HG03280 (cell line): ENCODE measurements around the gene RTF2.
"Not testable (repeated sequence)": the region's sequence is repeated elsewhere in the genome, so short reads cannot be mapped to it uniquely, and the experiment has no call there.

Experiments used
- ATAC-seq: cut with Tn5 transposase; IDR thresholded peaks from one replicate; pipeline ENCODE4 v1.9.1; 2021; ENCODE audit warnings: mild to moderate bottlenecking, moderate library complexity; ENCODE audit not compliant: unreplicated experiment

Gene RTF2

DNA sequence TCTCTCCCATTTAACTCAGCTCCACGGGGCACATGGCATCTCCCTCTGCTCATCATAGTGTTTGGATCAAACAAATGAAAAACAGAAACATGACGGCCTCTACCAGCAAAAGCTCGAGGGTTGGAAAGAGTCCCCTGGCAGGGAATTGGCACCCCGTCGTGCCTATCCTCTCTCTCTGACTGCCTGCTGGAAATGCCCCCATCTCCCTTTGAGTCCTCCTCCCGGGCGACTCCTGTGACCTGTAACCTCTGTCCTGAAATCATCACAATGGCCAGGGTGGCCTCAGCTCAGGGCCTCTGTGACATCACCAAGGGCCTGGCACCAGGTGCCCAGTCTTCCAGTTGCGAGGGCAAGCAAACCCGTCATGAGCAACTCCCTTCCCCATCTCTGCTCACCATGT is 64.5 kb downstream of the RTF2 start, which contains the start of gene FAM209B:
FAM209B (plus strand) TSS at position 301 of the 400 bp plus-strand sequence; CDS start at position 397, 96 bp downstream.
- not testable (repeated sequence) for ATAC-seq

DNA sequence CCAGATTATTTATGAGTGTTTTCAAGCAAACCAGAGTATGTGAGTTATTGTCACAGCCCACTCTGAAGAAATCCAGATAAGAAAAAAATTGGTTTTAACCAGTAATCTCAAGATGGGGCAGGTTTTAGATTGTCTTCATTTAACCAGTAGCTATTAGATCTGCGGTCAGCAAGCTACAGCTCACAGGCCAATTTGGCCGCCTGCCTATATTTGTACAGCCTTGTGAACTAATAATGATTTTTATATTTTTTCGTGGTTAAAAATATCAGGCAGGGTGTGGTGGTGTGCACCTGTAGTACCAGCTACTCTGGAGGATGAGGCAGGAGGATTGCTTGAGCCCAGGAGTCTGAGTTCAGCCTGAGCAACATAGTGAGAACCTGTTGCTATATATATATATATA is 69.6 kb downstream of the RTF2 start:
- no peak for ATAC-seq

DNA sequence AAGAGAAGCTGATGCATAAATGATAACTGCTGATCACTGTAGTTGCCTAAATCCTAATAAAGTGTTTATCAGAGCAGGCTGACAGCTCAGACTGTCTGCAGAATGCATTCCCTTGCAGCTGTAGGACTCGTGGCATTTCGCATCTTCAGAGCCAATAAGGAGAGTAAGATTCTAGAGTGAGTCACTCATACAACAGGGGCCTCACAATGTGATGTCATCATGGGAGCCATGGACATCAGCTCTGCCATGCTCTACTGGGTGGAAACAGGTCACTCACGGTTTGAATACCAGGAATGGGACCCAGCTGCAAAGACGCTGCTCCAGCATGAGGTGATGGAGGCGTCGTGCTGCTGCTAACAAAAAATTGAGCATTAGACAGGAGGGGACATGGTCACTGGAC is 72.0 kb downstream of the RTF2 start:
- no peak for ATAC-seq

DNA sequence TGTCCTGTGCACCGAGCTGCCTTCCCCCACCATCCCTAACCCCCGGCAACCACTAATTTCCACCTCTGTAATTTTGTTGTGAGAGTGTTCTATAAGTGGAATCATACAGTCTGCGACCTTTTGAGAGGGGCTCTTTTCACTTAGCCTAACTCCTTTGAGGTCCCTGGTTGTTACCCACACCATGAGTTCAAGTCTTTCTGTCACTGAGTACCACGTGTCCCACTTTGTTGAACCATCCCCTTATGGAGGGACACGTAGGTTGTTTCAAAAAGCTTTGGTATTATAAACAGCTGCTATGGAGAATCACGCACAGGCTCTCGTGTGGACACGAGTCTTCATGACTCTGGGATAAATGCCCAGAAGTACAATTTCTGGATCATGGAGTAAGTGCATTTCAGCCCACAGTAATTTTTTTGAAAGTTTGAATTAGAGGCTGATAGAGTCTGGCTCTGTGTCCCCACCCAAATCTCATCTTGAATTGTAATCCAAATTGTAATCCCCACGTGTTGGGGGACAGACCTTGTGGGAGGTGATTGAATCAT is 74.1 kb downstream of the RTF2 start:
- ATAC-seq: no peak

DNA sequence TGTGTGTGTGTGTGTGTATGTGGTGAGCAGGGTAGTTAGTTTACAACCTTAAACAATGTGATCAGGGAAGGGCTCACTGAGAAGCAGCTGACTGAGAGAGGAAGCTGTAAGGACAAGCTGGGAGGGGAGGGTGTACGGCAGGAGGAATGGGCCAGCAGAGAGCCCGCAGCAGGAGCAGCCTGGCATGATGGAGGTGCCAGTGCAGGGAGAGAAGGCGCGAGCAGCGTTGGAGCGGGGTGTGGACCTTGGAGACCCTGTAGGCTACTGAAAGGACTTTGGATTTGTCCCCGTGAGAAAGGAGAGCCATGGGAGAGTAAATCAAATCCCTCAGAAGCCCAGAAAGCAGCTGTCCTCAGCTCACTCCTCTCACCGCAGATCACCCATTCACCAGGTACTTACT is 83.1 kb downstream of the RTF2 start:
- no peak for ATAC-seq

DNA sequence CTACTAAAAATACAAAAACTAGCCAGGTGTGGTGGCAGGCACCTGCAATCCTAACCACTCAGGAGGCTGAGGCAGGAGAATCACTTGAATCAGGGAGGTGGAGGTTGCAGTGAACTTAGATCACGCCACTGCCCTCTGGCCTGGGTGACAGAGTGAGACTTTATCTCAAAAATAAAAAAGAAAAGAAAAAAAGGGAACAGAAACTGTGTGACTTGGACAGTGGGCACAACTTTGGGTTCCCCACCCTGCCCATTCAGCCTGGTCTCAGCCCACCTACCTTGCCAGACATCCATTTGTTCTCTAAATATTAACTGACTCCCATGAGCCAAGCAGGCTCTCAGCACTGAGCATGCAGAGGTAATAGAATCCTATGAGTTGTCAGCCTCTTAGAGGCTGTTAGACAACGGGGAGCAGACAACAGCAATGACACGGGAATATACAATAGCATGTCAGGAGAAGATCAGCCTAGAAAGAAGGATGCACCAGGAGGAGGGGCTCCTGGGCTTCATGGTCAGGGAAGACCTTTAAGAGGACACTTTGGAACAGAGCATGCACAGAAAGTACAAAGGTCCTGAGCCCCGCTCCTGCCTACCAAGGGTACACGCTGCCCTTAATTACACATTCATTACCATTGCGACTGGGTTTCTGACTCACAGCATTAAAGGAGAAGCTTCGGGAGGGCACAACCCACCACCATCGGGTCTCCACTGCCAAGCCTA is 84.6 kb downstream of the RTF2 start:
- no peak for ATAC-seq

DNA sequence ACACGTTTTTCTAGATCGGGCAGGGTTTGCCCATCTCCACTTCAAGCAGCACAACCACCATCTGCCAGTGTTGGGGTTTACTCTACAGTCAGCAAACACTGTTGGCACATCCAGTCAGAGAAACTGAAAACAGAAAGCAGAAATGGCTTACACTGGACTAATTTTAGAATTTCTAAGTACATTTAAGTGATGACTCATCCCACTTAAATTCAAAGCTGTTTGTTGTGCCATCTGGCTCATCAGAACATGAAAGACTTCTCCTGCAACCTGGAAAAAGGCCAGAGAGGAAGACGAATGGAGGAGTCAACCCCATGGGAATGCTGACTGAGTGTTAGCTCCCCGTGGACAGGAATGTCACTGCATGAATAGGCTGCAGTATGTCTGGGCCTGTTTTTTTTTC is 86.4 kb downstream of the RTF2 start:
- ATAC-seq: peak; percentile 89

DNA sequence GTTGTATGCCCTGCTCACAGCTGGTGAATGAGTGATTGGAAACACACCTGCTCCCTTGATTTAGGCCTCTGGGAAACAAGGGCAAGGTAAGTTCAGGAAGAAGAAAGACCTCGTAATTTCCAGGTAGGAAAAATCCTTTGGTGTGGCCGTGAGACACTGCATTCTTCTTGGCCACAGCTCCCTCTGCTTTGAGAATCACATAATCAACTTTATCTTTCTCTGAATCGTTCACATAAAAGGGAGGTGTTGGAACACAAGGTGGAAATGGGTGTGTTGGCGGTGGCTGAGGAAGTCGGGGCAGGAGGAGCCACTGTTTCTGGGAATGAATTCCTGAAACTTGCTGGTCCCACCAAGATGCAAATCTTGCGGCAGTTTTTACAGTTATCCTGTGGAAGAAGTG is 90.5 kb downstream of the RTF2 start:
- no peak for ATAC-seq

DNA sequence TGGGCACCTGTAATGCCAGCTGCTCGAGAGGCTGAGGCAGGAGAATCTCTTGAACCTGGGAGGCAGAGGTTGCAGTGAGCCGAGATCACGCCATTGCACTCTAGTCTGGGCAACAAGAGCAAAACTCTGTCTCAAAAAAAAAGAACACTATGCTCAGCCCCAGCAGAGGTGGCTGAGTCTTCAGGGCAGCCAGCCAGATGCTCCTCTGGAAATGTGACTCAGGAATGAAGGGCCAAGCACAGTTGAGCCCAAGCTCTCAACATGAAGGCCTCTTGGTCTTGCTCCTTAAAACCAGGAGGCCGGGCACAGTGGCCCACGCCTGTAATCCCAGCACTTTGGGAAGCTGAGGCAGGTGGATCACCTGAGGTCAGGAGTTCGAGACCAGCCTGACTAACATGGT is 96.1 kb downstream of the RTF2 start:
- not testable (repeated sequence) for ATAC-seq

DNA sequence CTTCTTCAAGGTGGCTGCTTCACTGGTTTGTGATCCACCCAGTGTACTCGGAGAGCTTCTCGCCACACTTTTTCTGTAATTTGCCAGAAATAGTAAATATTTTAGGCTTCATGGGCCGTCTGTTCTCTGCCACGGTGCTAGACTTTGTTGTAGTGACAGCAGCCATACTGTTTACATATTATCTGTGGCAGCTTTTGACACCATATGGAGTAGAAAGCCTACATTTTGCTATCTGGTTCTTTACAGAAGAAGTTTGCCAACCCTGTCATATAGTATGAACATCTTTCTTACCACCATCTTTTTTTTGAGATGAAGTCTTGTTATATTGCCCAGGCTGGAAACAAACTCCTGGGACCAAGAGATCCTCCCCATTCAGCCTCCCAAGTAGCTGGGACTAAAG is 97.1 kb downstream of the RTF2 start:
- ATAC-seq: no peak

DNA sequence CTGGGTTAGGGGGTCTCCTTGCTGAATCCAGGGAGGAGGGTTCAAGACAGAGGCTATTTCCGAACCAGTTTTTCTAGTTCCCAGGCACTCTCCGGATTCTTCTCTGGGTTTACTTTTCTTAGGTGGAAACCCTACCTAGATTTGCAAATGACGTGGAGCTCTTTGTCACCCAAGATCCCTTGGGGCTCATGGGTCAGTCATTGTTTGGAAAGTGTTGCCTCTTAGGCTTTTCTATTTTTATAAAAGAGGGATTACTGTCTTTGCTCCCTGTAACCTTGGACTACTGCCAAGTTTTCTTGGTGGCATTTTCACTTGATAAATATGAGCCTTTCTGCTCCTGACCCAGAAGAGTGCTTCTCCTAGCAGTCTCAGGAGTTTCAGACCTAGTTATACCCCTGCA is 98.2 kb downstream of the RTF2 start:
- ATAC-seq: no peak
